MV-4-11 (cell line): ENCODE measurements around the gene EZR.
"Not testable (repeated sequence)": the region's sequence is repeated elsewhere in the genome, so short reads cannot be mapped to it uniquely, and the experiment has no call there.

Experiments
- DNase-seq: peaks from one replicate; lab custom pipeline; 2025; lab: John Stamatoyannopoulos, UW

Gene EZR

GRCh38 chr6:158841358-158841757 is 22.2 kb upstream of the EZR start:
- no peak for DNase-seq

DNA sequence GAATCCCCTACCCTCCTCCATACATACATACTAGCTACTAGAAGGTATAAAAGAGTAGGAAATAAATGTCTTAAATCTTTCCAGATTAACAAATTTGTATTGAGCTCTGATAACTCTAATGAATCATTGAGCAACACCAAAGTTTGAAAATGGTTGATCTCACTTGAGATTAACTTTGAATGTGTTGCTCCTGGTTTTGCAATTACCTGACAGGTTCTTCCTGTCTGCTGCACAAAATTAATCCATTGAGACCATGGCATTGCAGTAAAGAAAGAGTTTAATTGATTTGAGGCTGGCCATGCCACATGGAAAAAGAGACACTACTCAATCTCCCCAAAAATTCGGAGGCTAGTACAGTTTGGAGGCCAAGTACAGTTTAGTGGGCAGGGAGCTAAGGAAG is 21.3 kb upstream of the EZR start:
- DNase-seq, result no peak

DNA sequence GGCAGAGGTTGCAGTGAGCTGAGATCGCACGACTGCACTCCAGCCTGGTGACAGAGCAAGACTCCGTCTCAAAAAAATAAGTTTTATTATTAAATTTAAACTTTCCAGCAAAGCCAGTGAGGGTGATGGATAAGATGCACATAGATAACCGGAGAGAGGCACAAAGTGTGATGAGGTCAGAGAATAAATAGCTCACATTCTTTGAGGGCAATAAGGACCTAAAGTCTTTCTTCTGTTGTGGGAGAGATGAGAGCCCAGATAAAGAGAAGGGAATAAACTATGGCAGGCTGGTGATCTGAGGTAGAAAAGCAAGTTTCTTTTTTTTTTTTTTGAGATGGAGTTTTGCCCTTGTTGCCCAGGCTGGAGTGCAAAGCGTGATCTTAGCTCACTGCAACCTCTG is 20.6 kb upstream of the EZR start:
- no peak for DNase-seq

DNA sequence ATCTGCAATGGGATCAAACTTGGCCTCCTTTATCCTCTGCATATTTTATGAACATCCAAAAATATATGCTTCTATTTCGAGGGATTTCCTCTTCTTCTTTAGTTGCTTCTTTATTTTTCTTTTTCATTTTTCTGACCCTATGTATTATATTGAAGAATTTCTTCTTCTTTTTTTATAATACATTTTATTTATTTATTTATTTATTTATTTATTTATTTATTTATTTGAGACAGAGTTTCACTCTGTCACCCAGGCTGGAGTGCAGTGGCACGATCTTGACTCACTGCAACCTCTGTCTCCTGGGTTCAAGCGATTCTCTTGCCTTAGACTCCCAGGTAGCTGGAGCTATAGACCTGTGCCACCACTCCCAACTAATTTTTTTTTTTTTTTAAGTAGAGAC is 19.6 kb upstream of the EZR start:
- not testable (repeated sequence) for DNase-seq

DNA sequence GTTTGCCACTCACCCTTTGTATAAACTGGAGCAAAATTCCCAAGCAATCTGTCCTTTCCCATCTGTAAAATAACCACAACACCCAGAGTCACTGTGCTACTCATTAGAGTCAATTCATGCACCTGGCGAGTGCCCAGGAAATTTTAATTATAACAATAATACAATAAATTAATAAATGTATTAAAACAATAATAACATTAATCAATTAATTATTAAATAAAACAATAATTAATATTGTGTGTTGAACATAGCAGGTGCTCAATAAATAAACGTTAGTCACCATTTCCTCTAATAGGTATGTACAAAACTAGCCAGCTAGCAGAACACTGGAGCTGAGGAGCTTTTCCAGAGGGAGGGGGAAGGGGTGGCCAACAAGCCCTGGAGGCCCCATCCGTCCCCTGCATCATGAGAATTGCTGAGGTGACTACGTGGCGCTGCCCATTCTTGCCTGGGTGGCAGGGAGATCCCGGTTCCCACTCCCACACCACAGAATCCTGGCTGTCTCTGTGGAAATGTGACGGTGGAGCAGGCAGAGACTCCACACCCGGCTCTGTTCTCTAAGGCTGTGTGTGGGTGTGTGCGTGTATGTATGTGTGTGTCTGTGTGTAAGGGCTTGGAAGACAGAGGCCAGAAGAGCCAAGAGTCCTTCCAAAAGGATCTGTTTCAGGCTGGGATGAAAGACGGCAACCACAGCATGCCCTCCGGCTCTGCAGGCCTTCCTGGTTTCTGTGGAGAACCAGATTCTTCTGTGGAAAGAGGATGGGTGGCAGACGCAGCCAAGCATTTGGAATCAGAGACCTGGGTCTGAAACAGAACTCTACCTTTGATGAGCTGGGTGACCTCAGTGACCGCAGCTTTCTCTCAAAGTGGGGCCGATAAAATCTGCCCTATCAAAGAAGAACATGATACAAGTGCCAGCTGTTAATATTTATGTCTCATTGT is 18.8 kb upstream of the EZR start:
- no peak for DNase-seq

DNA sequence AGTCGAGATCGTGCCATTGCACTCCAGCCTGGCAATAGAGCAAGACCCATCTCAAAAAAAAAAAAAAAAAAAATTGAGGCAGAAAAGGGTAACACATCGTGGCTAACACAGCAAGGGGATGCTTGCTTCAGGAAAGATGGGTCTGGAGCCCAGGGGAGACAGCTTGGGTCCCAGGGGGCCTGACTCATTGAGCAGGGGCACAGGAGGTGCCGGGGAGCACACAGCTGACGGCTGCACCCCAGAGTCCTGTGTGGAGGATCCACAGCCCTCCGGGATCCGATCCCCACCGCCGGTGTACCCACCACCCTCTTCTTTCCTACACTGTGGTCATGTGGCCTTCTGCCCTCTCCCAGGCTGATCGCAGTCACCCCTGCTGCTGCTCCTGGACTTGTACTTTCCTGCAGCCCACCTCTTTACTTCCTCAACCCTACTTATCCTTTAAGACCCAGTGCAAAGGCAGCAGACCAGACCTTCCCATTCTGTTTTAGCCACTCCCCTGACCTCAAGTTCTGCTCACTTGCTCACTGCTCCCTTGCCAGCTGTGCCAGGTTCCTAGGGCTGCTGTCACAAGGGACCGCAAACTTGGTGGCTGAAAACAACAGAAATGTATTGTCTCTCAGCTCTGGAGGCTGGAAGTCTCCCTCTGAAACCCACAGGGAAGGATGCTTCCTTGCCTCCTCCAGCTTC is 17.6 kb upstream of the EZR start:
- DNase-seq, result peak; percentile 50

DNA sequence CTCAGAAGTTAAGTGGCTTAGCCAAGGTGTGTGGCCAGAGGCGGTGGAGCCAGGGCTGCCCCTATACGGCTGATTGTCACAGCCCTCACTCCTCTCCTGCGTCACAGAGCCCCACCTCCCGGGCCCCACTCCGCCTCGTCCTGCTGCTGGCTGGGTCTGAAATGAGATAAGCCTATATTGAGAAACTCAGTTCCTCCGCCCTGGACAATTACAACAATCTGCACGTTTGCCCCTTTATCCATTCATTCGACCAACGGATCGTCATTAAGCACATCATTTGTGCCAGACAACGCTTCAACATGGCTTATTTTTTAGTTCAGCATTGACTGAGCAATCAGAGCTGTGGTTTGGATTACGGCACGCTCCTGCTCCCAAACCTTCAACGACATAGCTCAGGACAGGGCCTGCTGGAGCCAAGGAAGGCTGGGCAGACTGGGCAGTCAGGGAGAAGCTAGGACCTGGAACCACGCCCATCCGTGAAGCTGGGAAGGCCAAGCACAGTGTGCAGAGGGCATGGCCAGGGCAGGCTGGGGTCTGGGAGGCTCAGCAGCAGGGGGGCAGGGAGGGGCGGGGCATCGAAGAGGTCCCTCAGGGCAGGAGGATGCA is 16.6 kb upstream of the EZR start:
- DNase-seq, result peak; percentile 26

DNA sequence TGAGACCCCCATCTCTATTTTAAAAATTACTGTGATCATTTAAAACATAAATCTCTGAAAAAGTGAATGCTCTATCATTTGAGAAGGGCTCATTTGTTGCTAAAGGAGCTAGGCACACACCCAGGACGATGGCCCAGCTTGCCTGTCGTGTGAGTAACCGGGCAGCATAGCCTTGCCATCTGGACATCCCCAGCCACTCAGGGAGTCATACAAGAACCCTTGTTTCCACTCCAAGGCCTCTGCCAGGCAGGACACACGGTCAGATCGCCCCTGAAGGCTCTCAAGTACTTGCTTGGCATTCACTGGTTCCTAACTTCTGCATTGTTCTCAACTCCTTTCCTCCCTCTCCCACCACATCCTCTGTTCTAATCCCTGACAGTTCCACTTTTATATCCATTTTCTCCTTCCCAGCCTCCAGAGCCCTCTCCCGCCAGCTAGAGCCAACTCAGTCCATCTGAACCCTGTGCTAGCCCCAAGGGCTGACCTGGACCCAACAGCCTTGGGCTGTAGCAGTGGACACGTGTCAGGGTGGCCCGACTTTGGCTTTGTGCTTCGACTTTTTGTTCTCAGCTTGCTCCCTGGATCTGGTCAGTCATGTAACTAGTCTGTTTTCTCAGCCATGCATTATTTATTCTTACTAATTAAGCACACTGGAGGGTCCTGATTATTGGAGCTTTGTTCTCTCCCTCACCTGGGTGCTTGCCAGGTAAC is 15.7 kb upstream of the EZR start:
- no peak for DNase-seq

- not testable (repeated sequence) for DNase-seq
These were observed 13.6 kb upstream of the EZR start for GRCh38 chr6:158832807-158833206.

DNA sequence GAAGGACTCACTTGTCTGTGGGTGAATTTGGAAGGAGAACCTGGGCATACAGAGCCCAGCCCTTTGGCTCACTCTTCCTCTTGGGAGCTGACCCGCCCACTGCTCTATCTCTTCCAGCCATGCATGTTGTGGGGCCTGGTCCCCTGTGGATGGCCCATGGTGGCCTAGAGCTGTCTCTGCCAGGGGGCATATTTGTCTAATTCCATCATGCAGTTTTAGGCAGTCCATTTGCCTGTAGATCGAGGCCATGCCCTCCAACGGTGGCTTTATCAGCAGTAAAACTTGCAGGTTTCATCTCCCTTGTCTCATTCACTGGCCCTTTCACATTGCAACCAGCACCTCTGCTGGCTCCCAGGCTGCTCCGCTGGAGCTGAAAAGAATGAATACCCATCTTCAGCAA is 12.9 kb upstream of the EZR start:
- no peak for DNase-seq

DNA sequence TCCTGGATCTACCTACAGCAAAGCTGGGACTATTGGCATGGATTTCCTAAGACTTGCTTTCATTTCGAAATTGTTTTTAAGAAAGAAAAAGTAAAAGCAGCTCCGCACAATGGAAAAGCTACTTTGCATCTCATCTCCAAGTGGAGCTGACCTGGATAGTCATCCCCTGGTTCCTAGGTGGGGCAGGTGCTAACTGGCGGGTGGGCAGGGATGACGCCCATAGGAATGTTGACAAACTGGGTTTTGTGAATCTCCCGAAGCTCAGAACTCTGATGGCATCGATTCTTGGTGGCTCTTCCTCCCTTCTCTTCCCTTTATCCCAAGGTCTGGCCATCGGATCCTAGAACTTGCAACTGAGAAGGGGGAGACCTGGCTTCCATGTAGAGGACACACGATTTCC is 12.4 kb upstream of the EZR start:
- no peak for DNase-seq

GRCh38 chr6:158830736-158831135 is 11.6 kb upstream of the EZR start:
- DNase-seq, result no peak

GRCh38 chr6:158828807-158829206 is 9.6 kb upstream of the EZR start:
- DNase-seq, result no peak

- no peak for DNase-seq
These were observed 7.8 kb upstream of the EZR start for GRCh38 chr6:158826819-158827501.

DNA sequence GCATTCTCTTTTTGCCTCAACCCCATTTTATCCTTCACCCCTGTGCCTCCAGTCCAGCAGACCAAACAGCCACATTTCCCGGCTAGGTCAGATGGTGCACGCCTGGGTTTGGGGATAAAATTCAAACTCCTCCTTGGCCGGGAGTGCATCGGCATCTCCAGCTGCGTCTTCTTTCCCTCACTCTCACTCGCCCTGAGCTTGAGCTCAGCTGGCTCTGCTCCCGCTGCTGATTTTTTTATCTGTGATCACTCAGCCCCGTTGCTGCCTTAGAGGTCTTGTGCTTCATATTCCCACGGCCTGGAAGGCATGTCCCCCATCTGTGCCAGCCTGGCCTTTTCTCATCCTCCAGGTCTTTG is 6.8 kb upstream of the EZR start:
- no peak for DNase-seq

DNA sequence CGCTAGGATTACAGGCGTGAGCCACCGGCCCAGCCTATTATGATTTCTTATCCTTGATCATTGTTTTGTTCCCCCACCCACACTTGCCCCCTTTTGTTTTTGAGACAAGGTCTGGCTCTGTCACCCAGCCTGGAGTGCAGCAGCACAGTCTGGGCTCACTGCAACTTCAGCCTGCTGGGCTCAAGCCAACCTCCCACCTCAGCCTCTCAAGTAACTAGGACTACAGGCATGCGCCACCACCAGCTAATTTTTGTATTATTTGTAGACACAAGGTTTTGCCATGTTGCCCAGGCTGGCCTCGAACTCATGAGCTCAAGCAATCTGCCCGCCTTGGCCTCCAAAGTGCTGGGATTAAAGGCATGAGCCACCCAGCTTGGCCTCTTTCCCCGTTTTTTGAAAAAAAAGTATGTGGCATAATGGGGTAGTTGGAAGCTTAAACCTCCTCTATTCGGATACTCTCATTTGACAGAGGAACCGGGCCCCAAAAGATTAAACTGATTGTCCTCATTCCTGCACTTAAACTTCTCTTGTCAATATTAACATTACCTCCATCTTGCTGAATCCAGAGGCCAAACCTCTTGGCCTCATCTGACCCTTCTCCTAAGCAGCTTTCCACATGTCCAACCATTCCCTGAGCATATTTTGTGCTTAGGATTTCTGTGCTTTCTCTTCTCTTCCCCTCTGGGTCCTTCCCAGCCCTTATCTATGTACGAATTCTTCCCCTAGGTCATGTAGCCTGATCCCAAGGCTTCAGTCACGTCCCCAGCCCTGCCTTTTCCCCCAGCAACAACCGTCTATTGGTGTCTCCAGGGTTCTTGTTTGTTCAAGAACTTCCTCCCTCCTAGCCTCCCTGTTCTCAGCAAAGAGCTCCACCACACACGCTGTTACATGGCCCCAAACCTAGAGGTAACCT is 6.1 kb upstream of the EZR start:
- no peak for DNase-seq

DNA sequence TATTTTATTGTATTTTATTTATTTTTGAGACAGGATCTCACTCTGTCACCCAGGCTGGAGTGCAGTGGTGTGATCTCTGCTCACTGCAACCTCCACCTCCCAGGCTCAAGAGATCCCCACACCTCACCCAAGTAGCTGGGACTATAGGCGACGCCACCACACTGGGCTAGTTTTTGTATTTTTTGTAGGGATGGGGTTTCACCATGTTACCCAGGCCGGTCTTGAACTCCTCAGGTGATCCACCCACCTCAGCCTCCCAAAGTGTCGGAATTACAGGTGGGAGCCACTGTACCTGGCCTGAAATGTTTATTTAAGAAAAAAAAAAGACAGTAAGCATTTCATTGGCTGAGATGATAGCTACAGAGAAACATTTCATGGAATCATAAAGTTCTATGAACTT is 4.4 kb upstream of the EZR start:
- DNase-seq, result not testable (repeated sequence)

DNA sequence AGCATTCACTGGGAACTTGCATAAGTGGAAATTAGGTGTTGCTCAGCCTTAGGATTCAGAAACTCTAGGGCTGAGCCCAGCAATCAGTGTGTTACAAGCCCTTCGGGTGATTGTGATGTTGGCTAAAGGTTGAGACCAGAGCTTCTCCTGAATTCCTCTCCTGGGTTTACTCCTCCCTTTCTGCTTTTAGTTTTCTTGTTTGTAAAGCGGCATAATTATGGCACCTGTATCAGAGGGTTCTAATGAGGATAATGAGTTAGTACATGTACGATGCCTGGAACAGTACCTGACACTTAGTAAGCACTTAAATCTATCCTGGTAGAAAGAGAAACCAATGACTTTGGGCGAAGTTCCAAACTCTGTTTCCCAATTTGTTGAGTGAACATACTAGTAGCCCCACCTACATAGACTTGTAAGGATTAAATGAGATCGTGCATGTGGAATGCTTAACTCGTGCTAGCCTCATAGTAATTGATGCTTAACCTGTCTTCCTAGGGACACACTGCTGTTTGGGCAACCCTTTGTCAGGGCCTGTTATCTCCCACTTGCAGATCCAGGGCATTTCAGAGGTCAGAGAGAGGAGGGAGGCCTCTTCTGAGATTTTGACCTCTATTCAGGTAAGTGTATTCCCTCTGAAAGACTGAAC is 932 bp upstream of the EZR start:
- no peak for DNase-seq

DNA sequence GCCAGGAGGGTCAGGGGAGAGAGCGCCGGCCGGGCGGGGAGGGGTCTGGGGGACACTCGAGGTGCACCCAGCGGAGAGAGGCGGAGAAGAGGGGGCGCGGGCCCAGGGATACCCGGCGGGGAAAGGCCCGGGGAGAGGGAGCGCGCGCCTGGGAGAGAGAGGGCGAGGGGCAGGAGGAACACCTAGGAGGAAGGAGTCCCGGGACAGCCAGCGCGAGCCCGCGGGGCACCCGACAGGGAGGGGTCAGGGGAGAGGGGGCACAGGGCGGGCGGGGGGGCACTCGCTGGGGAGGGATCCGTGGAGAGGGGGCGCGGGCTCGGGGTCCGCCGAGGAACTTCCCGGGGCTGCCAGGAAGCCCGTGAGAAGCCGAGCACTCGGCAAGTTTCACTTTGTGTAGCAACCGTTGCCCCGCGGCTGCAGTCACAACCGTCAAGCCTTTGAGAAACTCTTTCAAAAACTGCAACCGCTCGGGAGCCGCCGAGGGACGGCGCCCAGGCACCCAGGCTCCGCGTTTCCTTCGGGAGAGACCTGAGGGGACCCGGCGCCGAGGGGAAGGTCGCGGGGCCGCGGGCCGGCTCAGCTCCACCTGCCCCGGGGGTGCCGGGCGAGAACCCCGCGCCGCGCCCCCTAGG is 471 bp downstream of the EZR start:
- peak; percentile 56 for DNase-seq
